ENCODE measurements around the gene CRMP1.
"Not testable (repeated sequence)": the region's sequence is repeated elsewhere in the genome, so short reads cannot be mapped to it uniquely, and the experiment has no call there.

Gene CRMP1

DNA sequence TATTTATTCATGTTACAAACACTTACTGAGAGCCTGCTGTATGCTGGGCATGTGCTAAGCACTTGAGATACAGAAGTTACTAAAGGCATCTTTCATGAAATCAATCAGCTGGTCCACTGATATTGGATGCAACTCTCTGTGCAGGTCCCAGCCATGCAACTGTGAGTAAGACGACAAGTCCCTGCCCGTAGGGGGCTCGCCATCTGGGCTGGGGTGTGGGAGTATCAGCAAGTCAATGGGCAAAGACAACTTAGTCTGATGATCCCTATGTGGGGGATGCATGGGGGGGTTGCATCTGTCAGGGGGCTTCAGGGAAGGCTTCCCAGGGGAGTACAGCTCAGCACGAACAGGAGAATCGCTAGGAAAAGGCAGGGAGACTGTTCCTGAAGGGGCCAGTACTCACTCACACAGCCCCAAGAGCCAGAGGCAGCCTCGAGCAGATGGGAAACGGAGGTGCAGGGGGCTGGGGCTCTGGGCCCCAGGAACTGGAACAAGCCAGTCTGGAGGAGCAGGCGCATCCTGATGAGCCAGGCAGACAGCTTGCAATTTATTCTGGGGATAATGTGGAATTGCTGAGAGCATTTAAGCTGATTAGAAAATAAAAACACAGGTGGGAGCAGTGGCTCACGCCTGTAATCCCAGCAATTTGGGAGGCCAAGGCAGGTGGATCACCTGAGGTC, 40.2 kb downstream of the CRMP1 start:
- no peak for DNase-seq

- DNase-seq: no peak
Observed at GRCh38 chr4:5851637-5852301, 41.1 kb downstream of the CRMP1 start.

DNA sequence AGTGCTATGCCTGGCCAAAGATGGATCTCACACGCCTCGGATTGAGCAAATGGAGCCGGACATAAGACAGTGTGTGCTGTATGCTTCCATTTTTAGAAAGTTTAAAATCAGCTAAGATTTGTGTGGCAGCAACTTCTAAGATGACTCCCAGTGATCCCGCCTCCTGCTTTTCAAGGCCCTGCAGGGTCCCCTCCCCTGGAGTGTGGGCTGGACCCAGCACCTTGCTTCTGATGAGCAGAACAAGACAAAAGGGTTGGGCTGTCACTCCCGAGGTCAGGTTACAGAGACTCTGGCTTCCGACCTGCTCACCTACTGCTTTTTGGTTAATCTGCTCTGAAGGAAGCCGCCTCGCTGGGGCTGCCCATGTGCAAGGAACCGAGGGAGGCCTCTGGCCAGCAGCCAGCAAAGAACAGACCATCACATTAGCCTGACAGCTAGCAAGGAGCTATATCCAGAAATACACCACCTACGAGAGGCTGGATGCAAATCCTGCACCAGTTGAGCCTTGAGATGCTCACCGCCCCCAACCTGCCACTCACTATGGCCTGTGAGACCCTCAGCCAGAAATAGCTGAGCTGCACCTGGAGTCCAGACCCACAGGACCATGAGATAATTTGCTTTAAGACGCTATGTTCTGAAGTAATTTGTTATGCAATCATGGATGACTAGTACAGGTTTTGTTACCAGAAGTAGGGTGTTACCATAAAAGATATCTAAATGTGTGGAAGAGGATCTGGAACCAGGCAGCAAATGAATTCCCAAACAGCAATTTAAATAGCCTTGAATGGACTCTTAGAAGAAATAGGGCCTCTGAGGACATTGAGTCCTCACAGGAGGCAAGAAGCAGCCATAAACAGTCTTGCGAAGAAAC, 47.6 kb downstream of the CRMP1 start:
- DNase-seq: no peak

- no peak for DNase-seq
Observed at GRCh38 chr4:5843573-5844530, 49.0 kb downstream of the CRMP1 start.

- DNase-seq: no peak
Observed at GRCh38 chr4:5842456-5842855, 50.4 kb downstream of the CRMP1 start.

DNA sequence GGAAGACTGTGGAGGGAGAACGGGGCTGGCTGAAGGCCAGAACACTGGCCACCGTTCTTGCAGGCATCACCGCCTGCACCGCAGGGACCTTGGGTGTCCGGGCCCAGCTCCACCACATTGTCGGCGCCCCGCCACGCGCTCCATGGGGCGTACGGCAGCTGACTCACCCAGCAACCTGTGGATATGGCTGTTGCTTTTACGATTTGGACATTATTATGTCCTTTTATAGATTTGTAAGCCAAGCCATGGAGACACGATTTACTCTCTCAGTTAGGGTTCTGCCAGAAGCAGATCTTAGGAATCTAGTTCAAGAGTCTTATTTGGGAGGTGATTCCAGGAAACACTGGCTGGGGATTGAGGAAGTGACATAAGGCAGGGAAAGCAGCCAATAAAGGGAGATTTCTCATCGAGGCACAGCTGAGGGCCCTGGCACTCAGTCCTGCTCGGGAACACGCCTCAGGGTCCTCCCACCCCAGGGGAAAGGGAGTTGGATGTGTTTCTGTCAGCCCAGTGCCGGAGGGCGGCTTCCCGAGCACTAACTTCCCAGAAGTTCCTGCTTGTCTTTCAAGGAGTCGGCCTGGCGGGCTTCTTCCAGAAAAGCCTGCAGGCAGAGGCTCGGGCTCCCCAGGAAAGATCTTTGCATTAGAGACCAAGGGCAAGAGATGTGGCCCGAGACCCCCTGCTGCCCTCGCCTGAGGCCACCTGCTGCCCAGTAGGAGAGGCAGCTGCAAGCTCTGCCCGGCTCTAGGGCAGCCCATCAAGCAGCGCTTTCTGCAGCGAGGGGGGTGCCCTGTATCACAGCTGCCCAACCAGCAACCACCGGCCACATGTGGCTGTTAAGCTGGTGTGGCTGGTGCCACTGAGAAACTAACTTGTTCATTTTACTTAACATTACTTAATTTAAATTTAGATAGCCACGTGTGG, 52.9 kb downstream of the CRMP1 start:
- no peak for DNase-seq

DNA sequence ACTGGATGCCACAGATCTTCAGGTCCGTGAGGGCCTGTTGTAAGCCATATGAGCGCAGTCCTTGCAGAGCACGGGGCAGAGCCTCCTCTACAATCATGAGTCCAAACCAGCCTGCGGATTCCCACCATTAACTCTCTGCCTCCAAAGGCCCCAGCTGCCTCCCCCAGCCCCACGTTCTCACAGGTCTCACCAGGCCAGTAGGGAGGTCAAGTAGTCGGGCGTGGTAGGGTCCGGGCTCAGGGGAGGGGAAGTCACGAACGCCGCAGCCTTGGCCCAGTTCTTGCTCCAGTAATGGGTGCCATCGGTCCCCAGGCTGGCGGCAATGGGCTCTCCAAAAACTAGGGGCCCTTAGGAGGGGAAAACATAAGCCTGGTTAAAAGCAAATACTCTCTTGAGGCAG, 53.6 kb downstream of the CRMP1 start:
- DNase-seq: no peak

DNA sequence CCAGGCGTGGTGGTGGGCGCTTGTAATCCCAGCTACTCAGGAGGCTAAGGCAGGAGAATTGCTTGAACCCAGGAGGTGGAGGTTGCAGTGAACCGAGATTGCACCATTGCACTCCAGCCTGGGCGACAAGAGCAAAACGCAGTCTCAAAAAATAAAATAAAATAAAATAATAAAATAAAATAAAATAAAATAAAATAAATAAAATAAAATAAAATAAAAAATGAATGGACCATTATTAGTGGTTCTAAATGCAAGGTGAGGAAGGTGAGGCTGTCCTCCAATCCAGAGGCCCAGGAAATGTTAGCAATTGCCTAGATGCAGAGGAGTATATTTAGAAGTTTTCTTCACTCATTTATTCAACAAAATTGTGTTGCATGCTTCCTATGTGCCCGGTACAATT, 55.4 kb downstream of the CRMP1 start:
- DNase-seq: not testable (repeated sequence)

DNA sequence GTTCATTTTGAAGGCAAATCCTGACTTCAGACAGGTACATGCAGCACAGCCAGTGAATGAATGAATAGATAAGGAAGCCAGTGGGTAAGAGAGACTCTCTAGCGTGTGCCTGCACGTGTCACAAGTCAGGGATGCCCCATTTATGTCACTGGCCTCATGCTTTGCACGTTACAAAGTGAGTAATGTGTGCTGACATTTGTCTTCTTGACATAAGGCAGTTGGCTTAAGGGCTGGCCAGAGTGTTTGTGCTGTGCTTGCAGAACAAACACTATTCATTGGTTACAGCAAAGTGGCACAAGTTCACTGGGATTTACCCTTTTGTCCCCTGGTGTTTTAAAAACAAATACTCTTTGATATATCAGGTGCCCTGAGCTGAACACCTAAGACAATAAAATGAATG, 55.9 kb downstream of the CRMP1 start:
- DNase-seq: no peak

- no peak for DNase-seq
Observed at GRCh38 chr4:5828005-5828391, 64.9 kb downstream of the CRMP1 start.

GRCh38 chr4:5827108-5828004, 65.5 kb downstream of the CRMP1 start:
- no peak for DNase-seq

DNA sequence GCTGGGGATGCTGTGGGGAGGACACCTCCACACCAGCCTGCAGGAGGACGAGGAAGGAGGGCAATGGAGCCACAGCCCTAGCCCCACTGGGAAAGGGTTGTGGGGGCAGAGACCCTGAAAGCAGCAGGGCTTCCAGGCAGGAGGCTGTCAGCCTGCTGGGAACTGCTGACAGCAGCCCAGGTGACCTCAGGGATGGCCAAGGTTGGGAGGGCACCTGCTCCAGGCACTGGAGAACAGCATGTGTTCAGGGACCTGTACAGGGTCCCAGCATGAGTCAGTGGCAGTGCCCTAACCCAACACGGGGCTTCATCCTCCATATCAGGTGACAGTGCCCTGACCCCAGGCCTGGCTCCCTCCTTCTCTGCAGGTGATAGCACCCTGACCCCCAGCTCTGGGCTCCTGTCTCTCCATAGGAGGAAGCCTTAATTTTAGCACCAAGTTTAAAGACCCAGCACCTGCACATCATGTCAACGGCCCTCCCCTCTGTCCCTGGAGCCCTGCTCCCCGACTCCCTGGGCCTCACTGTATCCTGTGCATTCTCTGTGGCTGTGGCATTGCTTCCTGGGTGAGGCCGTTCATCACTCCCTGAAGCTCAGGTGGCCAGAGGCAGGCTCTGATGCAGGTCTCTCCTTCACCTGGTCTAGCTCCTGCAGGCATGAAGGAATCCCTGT, 66.3 kb downstream of the CRMP1 start:
- no peak for DNase-seq

- no peak for DNase-seq
Observed at GRCh38 chr4:5825321-5826041, 67.4 kb downstream of the CRMP1 start.

GRCh38 chr4:5824635-5825034, 68.3 kb downstream of the CRMP1 start:
- DNase-seq: peak in 1 of 2 experiments; percentile 52

GRCh38 chr4:5824227-5824626, 68.7 kb downstream of the CRMP1 start:
- no peak for DNase-seq

- no peak for DNase-seq
Observed at GRCh38 chr4:5823542-5824211, 69.2 kb downstream of the CRMP1 start.

- DNase-seq: no peak
Observed at GRCh38 chr4:5822619-5823018, 70.3 kb downstream of the CRMP1 start.

GRCh38 chr4:5821665-5822358, 71.1 kb downstream of the CRMP1 start:
- peak in 1 of 2 experiments; percentile 20 for DNase-seq

All from NCI-H526 (cell line).